GM13976 (cell line): Measurements from ENCODE around the gene KCNJ12.
"Not testable (repeated sequence)": the region's sequence is repeated elsewhere in the genome, so short reads cannot be mapped to it uniquely, and the experiment has no call there.

Experiments
- DNase-seq: peaks from one replicate; pipeline ENCODE4 v3.0.0; 2012; ENCODE audit warnings: low spot score
- in situ Hi-C: fragments of 300-500 bp; cut with MboI; formaldehyde crosslinking; loops from one replicate; pipeline ENCODE4 v1.12.0; 2022; ENCODE audit warnings: low sequenced_read_pairs, mixed read lengths, inconsistent platforms; ENCODE audit not compliant: unreplicated experiment
- TF ChIP-seq, protein P1 (sequence below): IDR thresholded peaks from 2 replicates; pipeline ENCODE4 v1.5.1; 2012; ENCODE audit warnings: borderline replicate concordance, mild to moderate bottlenecking; ENCODE audit not compliant: insufficient read depth; ENCODE audit errors: extremely low read depth, missing control alignments, control extremely low read depth

Gene KCNJ12

DNA sequence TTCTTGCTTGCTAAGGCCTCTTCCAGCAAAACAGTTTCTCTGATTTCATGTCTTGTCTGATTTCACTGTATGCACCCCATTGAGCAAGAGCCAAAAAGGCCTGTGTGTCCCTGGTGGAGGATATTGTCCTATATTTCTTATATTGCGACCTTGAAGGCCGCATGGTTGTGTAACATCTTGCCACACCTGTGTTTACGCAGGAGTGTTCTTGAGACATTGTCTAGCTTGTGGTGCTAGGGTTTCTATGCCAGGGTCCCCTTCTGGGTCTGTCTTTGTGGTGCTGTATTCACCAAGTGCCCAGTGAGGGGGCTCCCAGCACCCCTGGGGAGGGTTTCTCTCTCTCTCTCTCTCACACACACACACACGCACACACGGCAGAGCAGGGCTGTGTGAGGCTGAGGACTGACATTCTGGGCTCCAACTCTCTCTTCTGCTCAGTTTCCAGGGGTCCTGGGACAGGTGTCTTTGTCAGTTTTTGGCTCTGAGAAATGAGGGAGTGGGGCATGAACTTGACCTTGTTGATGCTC is 35.6 kb downstream of the KCNJ12 start:
- in situ Hi-C loops: loop anchor here (25.0 kb wide), 1 partner anchor 301 kb away; no protein-coding TSS in a partner anchor
- not testable (repeated sequence) for DNase-seq

- in situ Hi-C loops: loop anchor here (25.0 kb wide), 1 partner anchor 300 kb away; no protein-coding TSS in a partner anchor
- not testable (repeated sequence) for DNase-seq
Observed at GRCh38 chr17:21412207-21412681, 36.1 kb downstream of the KCNJ12 start.

GRCh38 chr17:21413570-21414279 is 37.6 kb downstream of the KCNJ12 start:
- DNase-seq: not testable (repeated sequence)
- in situ Hi-C loops: loop anchor here (25.0 kb wide), 1 partner anchor 299 kb away; no protein-coding TSS in a partner anchor

GRCh38 chr17:21414616-21415015 is 38.5 kb downstream of the KCNJ12 start:
- not testable (repeated sequence) for DNase-seq
- in situ Hi-C loops: loop anchor here (25.0 kb wide), 1 partner anchor 298 kb away; no protein-coding TSS in a partner anchor

DNA sequence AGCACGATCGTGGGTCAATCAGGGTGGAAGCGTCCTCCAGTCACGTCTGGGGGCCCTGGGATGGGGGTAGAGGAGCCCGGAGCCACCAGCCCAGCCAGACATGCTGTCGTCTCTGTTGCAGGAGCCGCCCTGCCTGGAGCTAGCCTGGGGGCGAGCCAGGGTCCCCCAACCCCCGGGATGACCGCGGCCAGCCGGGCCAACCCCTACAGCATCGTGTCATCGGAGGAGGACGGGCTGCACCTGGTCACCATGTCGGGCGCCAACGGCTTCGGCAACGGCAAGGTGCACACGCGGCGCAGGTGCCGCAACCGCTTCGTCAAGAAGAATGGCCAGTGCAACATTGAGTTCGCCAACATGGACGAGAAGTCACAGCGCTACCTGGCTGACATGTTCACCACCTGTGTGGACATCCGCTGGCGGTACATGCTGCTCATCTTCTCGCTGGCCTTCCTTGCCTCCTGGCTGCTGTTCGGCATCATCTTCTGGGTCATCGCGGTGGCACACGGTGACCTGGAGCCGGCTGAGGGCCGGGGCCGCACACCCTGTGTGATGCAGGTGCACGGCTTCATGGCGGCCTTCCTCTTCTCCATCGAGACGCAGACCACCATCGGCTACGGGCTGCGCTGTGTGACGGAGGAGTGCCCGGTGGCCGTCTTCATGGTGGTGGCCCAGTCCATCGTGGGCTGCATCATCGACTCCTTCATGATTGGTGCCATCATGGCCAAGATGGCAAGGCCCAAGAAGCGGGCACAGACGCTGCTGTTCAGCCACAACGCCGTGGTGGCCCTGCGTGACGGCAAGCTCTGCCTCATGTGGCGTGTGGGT is 39.2 kb downstream of the KCNJ12 start:
- not testable (repeated sequence) for DNase-seq
- in situ Hi-C loops: loop anchor here (25.0 kb wide), 1 partner anchor 297 kb away; no protein-coding TSS in a partner anchor

GRCh38 chr17:21416471-21416981 is 40.4 kb downstream of the KCNJ12 start:
- in situ Hi-C loops: loop anchor here (25.0 kb wide), 1 partner anchor 296 kb away; no protein-coding TSS in a partner anchor
- DNase-seq: not testable (repeated sequence)

- DNase-seq: not testable (repeated sequence)
- in situ Hi-C loops: loop anchor here (25.0 kb wide), 1 partner anchor 295 kb away; no protein-coding TSS in a partner anchor
Observed at GRCh38 chr17:21417349-21417748, 41.2 kb downstream of the KCNJ12 start.

- in situ Hi-C loops: loop anchor here (25.0 kb wide), 1 partner anchor 294 kb away; no protein-coding TSS in a partner anchor
- TF ChIP-seq, protein P1, sequence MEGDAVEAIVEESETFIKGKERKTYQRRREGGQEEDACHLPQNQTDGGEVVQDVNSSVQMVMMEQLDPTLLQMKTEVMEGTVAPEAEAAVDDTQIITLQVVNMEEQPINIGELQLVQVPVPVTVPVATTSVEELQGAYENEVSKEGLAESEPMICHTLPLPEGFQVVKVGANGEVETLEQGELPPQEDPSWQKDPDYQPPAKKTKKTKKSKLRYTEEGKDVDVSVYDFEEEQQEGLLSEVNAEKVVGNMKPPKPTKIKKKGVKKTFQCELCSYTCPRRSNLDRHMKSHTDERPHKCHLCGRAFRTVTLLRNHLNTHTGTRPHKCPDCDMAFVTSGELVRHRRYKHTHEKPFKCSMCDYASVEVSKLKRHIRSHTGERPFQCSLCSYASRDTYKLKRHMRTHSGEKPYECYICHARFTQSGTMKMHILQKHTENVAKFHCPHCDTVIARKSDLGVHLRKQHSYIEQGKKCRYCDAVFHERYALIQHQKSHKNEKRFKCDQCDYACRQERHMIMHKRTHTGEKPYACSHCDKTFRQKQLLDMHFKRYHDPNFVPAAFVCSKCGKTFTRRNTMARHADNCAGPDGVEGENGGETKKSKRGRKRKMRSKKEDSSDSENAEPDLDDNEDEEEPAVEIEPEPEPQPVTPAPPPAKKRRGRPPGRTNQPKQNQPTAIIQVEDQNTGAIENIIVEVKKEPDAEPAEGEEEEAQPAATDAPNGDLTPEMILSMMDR: no peak
- DNase-seq: no peak
Observed at GRCh38 chr17:21417921-21418320, 41.8 kb downstream of the KCNJ12 start.

GRCh38 chr17:21418446-21419298 is 42.5 kb downstream of the KCNJ12 start:
- TF ChIP-seq, protein P1: no peak
- in situ Hi-C loops: loop anchor here (25.0 kb wide), 1 partner anchor 294 kb away; no protein-coding TSS in a partner anchor
- DNase-seq: no peak
